ENCODE results near the gene TAX1BP3. TPM values are rescaled to one million over a fixed set of nuclear protein-coding genes. Genes with fewer than 3 reads are reported as not detected.
A peak's percentile ranks its signal among the peaks of the same experiment; 100 is the strongest.

Gene TAX1BP3
- total and polyA plus RNA-seq, 4 donors, result 11.9 to 27.7 (median 20.0) TPM

DNA sequence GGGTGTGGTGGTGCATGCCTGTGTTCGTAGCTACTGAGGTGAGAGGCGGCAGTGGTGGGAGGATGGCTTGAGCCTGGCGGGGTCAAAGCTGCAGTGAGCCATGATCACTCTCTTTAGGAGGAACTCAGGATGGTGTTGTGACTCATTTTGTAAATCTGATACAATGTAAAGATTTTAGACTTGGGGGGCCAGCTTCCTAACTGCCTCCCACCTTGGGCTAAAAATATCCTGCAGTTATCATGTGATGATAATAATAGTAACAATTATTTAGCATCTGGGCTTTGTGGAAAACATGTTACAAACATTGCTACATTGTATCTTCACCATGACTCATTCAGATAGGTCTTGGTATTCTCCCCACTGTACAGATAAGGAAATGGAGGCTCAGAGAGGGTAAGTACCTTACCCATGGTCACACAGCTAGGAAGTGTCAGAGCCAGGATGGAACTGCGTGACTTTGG, 24.5 kb downstream of the TAX1BP3 start (continued):
- no peak for TF ChIP-seq HNF4G (IDR thresholded peaks at IDR 0.05)

- peaks cover 3 to 15% (median 9%) of the 10 kb centered on the region in 4 donors for H3K4me1 ChIP-seq (ENCODE audit: control insufficient read depth in 4 of 4, insufficient read depth in 4 of 4, low read length in 3 of 4)
- no peak overlapping the region for H3K9ac ChIP-seq (ENCODE audit: low read depth in 1 of 2, low read length in 2 of 2)
- no peak overlapping the region for H3K4me3 ChIP-seq (ENCODE audit: low read depth in 1 of 3, low read length in 3 of 3)
- H3K27ac ChIP-seq (ENCODE audit: low read depth in 1 of 2, low read length in 2 of 2), result no peak overlapping the region
- no peaks in the 10 kb centered on the region for H3K27me3 ChIP-seq (ENCODE audit: control insufficient read depth in 4 of 4, insufficient read depth in 4 of 4, low read length in 3 of 4)
- no peaks in the 10 kb centered on the region for H3K9me3 ChIP-seq (ENCODE audit: control insufficient read depth in 4 of 4, low read length in 3 of 4)
- TF ChIP-seq HNF4A (conservative IDR thresholded peaks at IDR 0.05), result peak in 1 of 2 donors; percentile 50
- TF ChIP-seq RXRA (IDR thresholded peaks at IDR 0.05), result peak in 1 of 2 donors; percentile 18
- TF ChIP-seq SP1 (IDR thresholded peaks at IDR 0.05), result peak; percentile 24
- no peak for TF ChIP-seq YY1 (IDR thresholded peaks at IDR 0.05)
- TF ChIP-seq JUND (IDR thresholded peaks at IDR 0.05), result no peak
- peaks cover 0 to 6% (median 0%) of the 10 kb centered on the region in 4 donors for H3K36me3 ChIP-seq (ENCODE audit: control insufficient read depth in 4 of 4, insufficient read depth in 3 of 4, low read depth in 1 of 4, low read length in 3 of 4)
- WGBS, result 84% methylated on average over 19 of the region's 19 CpGs
- no peak for DNase-seq (ENCODE audit: low spot score)
Measured at GRCh38 chr17:3641717-3642486, 26.5 kb downstream of the TAX1BP3 start.

DNA sequence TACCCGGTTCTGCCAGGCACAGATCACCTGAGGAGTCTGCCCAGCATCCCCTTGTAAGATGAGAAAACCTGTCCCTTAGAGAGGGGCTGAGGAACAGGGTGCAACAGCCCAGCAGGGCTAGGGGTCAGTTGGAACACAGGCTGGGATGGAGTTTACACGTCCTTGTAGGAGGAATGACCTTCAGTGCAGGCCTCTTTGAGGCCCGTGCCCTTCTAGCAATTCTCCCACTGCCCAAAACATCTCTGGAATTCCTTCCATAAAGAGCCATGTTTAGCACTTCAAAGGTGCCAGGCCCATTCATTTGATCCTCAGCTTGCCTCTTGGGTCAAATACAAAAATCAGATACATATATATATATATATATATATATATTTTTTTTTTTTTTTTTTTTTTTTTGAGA, 27.4 kb downstream of the TAX1BP3 start:
- 80% methylated on average over 3 of the region's 3 CpGs for WGBS
- peak overlapping the region in 1 of 2 donors; percentile 0 for H3K27ac ChIP-seq (ENCODE audit: low read depth in 1 of 2, low read length in 2 of 2)
- peaks cover 0 to 6% (median 0%) of the 10 kb centered on the region in 4 donors for H3K36me3 ChIP-seq (ENCODE audit: control insufficient read depth in 4 of 4, insufficient read depth in 3 of 4, low read depth in 1 of 4, low read length in 3 of 4)
- H3K9ac ChIP-seq (ENCODE audit: low read depth in 1 of 2, low read length in 2 of 2), result no peak overlapping the region
- no peak for TF ChIP-seq TAF1 (conservative IDR thresholded peaks at IDR 0.05)
- no peak for TF ChIP-seq REST (IDR thresholded peaks at IDR 0.05)
- no peak for TF ChIP-seq EGR1 (IDR thresholded peaks at IDR 0.05; ENCODE audit: low read depth in 2 of 2)
- no peak for TF ChIP-seq ATF3 (IDR thresholded peaks at IDR 0.05)
- TF ChIP-seq FOXA2 (IDR thresholded peaks at IDR 0.05), result no peak
- TF ChIP-seq GABPA (IDR thresholded peaks at IDR 0.05 in 1 of 2, conservative IDR thresholded peaks at IDR 0.05 in 1 of 2), result no peak
- TF ChIP-seq RXRA (IDR thresholded peaks at IDR 0.05), result peak; percentile 27 to 65
- TF ChIP-seq, protein P1, sequence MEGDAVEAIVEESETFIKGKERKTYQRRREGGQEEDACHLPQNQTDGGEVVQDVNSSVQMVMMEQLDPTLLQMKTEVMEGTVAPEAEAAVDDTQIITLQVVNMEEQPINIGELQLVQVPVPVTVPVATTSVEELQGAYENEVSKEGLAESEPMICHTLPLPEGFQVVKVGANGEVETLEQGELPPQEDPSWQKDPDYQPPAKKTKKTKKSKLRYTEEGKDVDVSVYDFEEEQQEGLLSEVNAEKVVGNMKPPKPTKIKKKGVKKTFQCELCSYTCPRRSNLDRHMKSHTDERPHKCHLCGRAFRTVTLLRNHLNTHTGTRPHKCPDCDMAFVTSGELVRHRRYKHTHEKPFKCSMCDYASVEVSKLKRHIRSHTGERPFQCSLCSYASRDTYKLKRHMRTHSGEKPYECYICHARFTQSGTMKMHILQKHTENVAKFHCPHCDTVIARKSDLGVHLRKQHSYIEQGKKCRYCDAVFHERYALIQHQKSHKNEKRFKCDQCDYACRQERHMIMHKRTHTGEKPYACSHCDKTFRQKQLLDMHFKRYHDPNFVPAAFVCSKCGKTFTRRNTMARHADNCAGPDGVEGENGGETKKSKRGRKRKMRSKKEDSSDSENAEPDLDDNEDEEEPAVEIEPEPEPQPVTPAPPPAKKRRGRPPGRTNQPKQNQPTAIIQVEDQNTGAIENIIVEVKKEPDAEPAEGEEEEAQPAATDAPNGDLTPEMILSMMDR (IDR thresholded peaks at IDR 0.05; ENCODE audit: low read depth, low read length, missing input control), result no peak
- no peak for DNase-seq (ENCODE audit: low spot score)
- no peaks in the 10 kb centered on the region for H3K9me3 ChIP-seq (ENCODE audit: control insufficient read depth in 4 of 4, low read length in 3 of 4)
- H3K4me3 ChIP-seq (ENCODE audit: low read depth in 1 of 3, low read length in 3 of 3), result no peak overlapping the region
- H3K4me1 ChIP-seq (ENCODE audit: control insufficient read depth in 4 of 4, insufficient read depth in 4 of 4, low read length in 3 of 4), result peaks cover 3 to 12% (median 9%) of the 10 kb centered on the region in 4 donors
- no peaks in the 10 kb centered on the region for H3K27me3 ChIP-seq (ENCODE audit: control insufficient read depth in 4 of 4, insufficient read depth in 4 of 4, low read length in 3 of 4)

All from liver (tissue), 9 donors.